Sigmoid colon (tissue), 7 donors: ENCODE data around the gene CHRNA7. TPM values are rescaled to one million over a fixed set of nuclear protein-coding genes. Genes with fewer than 3 reads are reported as not detected.
"Not testable (repeated sequence)": the region's sequence is repeated elsewhere in the genome, so short reads cannot be mapped to it uniquely, and the experiment has no call there.

Experiments
- DNase-seq: peaks from one replicate; pipeline ENCODE4 v3.0.0-alpha.2; 2019
- H3K27ac ChIP-seq, 4 donors: fragments of 200-600 bp; sonication (generic); one replicate each; pipeline ENCODE4 v1.5.1; 2016 to 2019; ENCODE audit warnings: mild to moderate bottlenecking in 1 of 4
- H3K27me3 ChIP-seq, 3 donors: fragments of 200-600 bp; sonication (generic); one replicate each; pipeline ENCODE4 v1.5.1; 2019; ENCODE audit warnings: mild to moderate bottlenecking in 1 of 3
- H3K36me3 ChIP-seq, 4 donors: fragments of 200-600 bp; sonication (generic); one replicate each; pipeline ENCODE4 v1.5.1; 2016 to 2019
- H3K4me1 ChIP-seq, 4 donors: fragments of 200-600 bp; sonication (generic); one replicate each; pipeline ENCODE4 v1.5.1; 2017 to 2019
- H3K4me3 ChIP-seq, 4 donors: fragments of 200-600 bp; sonication (generic); one replicate each; pipeline ENCODE4 v1.5.1; 2017 to 2019; ENCODE audit warnings: mild to moderate bottlenecking in 2 of 4, moderate library complexity in 1 of 4
- H3K9me3 ChIP-seq, 4 donors: fragments of 200-600 bp in 3 of 4; sonication (generic) in 3 of 4; one replicate each; pipeline versions ENCODE4 v1.5.1 to v1.6.1; 2013 to 2019
- EP300 ChIP-seq, 4 donors: sonication (generic); formaldehyde crosslinking; IDR thresholded peaks; one replicate each; pipeline ENCODE4 v1.6.1; 2017; ENCODE audit warnings: antibody characterized with exemption in 4 of 4
- POLR2A ChIP-seq, 2 donors: fragments of 450-650 bp; IDR thresholded peaks; one replicate each; pipeline ENCODE4 v1.6.1; 2016; ENCODE audit warnings: antibody characterized with exemption in 2 of 2, mild to moderate bottlenecking in 2 of 2, moderate library complexity in 2 of 2
- POLR2AphosphoS5 ChIP-seq, 4 donors: sonication (generic); formaldehyde crosslinking; IDR thresholded peaks; one replicate each; pipeline ENCODE4 v1.6.1; 2017; ENCODE audit warnings: antibody characterized with exemption in 4 of 4
- WGBS, 2 donors: extraction: QIAGEN DNeasy Blood & Tissue Kit; methylation state at CpG; one replicate each; pipeline ENCODE4 v1.1.7; 2013; 5-methylcytosine and 5-hydroxymethylcytosine counted together
- intact Hi-C: fragments of 100-400 bp; cut with DNase I; formaldehyde crosslinking; loops from one replicate; pipeline ENCODE4 v1.15.1; 2023
- polyA plus RNA-seq, 3 donors: library from polyadenylated mRNA; stranded (reverse); fragments of 200-250 nt; gene quantifications; one replicate each; pipeline ENCODE4 v1.2.3, GENCODE V29; 2013
- small RNA-seq, 3 donors: library from RNA; depleted of rRNA; stranded (forward); fragments of <200 nt; gene quantifications; one replicate each; pipeline ENCODE3, GENCODE V24; 2016
- total RNA-seq, 4 donors: library from RNA; depleted of rRNA; stranded (reverse); fragments of >200 nt; gene quantifications; one replicate each; pipeline ENCODE4 v1.1.0, GENCODE V29; 2016
- TF ChIP-seq, protein P1 (sequence below), 4 experiments: fragments of 450-650 bp in 3 of 4; fragments of 200-600 bp in 1 of 4; IDR thresholded peaks; one replicate each; pipeline ENCODE4 v1.5.1; 2016 to 2019; ENCODE audit warnings: antibody characterized with exemption in 4 of 4, mild to moderate bottlenecking in 3 of 4, moderate library complexity in 2 of 4
- donor health status: healthy with polysubstance abuse.
- donor health status: Bipolar disorder and iron deficiency.
- donor health status: healthy.

The CHRNA7 gene
- total and polyA plus RNA-seq, 7 donors = 0.54 to 7.8 (median 1.4) TPM; not detected in 1

GRCh38 chr15:32198938-32199337, 168.6 kb downstream of the CHRNA7 start:
- intact Hi-C loops, H3K36me3 ChIP-seq, H3K27ac ChIP-seq, H3K27me3 ChIP-seq, H3K4me3 ChIP-seq, DNase-seq, H3K4me1 ChIP-seq, H3K9me3 ChIP-seq: not testable (repeated sequence)
- 73 to 81% methylated on average over 3 of the region's 5 CpGs for WGBS, 2 donors

DNA sequence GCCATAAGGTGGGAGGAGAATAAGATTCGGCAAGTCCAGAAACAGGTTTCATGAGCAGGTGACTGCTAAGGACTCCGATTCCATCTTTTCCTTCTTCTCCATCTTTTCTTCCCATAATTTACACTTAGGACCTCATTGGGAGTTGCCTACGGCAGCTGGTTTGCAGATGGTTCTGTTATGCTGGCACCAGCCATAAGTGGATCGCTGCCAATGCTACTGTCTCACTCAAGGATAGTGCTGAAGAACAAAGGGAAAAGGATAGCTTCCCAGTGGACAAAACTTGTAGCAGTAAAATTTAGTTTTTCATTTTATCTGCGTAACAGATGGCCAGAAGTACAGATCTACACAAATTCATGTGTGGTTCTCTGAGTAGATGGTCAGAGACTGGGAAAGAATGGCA, 178.8 kb downstream of the CHRNA7 start:
- H3K4me3 ChIP-seq, intact Hi-C loops, H3K4me1 ChIP-seq, H3K27ac ChIP-seq, H3K27me3 ChIP-seq, DNase-seq, H3K36me3 ChIP-seq, H3K9me3 ChIP-seq: not testable (repeated sequence)
- no CpG with 5 or more reads among the region's 5 CpGs for WGBS, 2 donors

DNA sequence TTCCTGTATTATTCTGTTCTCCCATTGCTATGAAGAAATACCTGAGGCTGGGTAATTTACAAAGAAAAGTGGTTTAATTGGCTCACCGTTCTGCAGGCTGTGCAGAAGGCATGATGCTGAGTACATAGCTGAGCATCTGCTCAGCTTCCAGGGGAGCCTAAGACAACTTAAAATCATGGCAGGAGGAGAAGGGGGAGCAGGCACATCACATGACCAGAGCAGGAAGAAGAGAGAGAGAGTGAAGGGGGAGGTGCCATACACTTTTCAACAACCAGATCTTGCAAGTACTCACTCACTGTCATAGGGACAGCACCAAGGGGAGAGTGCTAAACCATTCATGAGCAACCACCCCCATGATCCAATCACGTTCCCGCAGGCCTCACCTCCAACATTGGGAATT, 188.4 kb downstream of the CHRNA7 start:
- no peak overlapping the region for H3K4me3 ChIP-seq
- H3K27me3 ChIP-seq = no peaks in the 10 kb centered on the region
- TF ChIP-seq, protein P1, sequence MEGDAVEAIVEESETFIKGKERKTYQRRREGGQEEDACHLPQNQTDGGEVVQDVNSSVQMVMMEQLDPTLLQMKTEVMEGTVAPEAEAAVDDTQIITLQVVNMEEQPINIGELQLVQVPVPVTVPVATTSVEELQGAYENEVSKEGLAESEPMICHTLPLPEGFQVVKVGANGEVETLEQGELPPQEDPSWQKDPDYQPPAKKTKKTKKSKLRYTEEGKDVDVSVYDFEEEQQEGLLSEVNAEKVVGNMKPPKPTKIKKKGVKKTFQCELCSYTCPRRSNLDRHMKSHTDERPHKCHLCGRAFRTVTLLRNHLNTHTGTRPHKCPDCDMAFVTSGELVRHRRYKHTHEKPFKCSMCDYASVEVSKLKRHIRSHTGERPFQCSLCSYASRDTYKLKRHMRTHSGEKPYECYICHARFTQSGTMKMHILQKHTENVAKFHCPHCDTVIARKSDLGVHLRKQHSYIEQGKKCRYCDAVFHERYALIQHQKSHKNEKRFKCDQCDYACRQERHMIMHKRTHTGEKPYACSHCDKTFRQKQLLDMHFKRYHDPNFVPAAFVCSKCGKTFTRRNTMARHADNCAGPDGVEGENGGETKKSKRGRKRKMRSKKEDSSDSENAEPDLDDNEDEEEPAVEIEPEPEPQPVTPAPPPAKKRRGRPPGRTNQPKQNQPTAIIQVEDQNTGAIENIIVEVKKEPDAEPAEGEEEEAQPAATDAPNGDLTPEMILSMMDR (IDR thresholded peaks at IDR 0.05) = no peak
- TF ChIP-seq POLR2A (IDR thresholded peaks at IDR 0.05) (no peak), EP300 (IDR thresholded peaks at IDR 0.05) (no peak), POLR2AphosphoS5 (IDR thresholded peaks at IDR 0.05) (no peak)
- H3K9me3 ChIP-seq = peaks cover 0 to 7% (median 0%) of the 10 kb centered on the region in 4 donors
- intact Hi-C loops = no loop called here
- H3K4me1 ChIP-seq = no peaks in the 10 kb centered on the region
- DNase-seq = no peak
- no peak overlapping the region for H3K27ac ChIP-seq
- 43 to 60% methylated on average over 3 of the region's 3 CpGs for WGBS, 2 donors
- H3K36me3 ChIP-seq = no peaks in the 10 kb centered on the region

Small RNAs within 50 kb of the gene (small RNA-seq; reads per million reads assigned to genes)
- gene RF00019 = 0 reads per million in 3 donors

Other genes starting within 250 kb of the CHRNA7 start
- gene OTUD7A, start 159.8 kb upstream of the CHRNA7 start, total RNA-seq = 1 to 10 TPM; 1.4 to 7.5 (median 4.8) TPM
- gene OTUD7A, start 159.8 kb upstream of the CHRNA7 start, polyA plus RNA-seq = 1 to 10 TPM in 1 of 3 donors, under 1 TPM in 2; 0.46 to 2.7 (median 0.60) TPM